Left ventricle myocardium inferior (tissue), 1 donor: Measurements from ENCODE around the gene CDCA3. TPM values are rescaled to one million over a fixed set of nuclear protein-coding genes. Genes with fewer than 3 reads are reported as not detected.

Source experiments
- DNase-seq: peaks from one replicate; pipeline ENCODE4 v3.0.0-alpha.2; 2020
- H3K27ac ChIP-seq: fragments of 200-600 bp; replicated peaks from 2 replicates; pipeline ENCODE4 v1.8.0; 2021
- H3K27me3 ChIP-seq: fragments of 200-600 bp; 2 replicates; pipeline ENCODE4 v1.8.0; 2021; ENCODE audit warnings: low read depth
- H3K36me3 ChIP-seq: fragments of 200-600 bp; 2 replicates; pipeline ENCODE4 v1.8.0; 2021
- H3K4me1 ChIP-seq: fragments of 200-600 bp; 2 replicates; pipeline ENCODE4 v1.8.0; 2021
- H3K4me3 ChIP-seq: fragments of 200-600 bp; 2 replicates; pipeline ENCODE4 v1.8.0; 2021; ENCODE audit warnings: mild to moderate bottlenecking, moderate library complexity
- H3K9me3 ChIP-seq: fragments of 200-600 bp; replicated peaks from 2 replicates; pipeline ENCODE4 v1.8.0; 2021
- CTCF ChIP-seq: fragments of 200-600 bp; IDR thresholded peaks from 2 replicates; pipeline ENCODE4 v1.8.0; 2021; ENCODE audit warnings: antibody characterized with exemption, mild to moderate bottlenecking, borderline replicate concordance
- intact Hi-C: fragments of 100-400 bp; cut with micrococcal nuclease; formaldehyde crosslinking; loops from one replicate; pipeline ENCODE4 v1.11.0; 2022
- total RNA-seq: library from RNA; stranded (reverse); fragmentation: NEBNext Ultra II Directional; extraction: Animal tissue kit (Norgen Biotek cat#: 25700); gene quantifications from one replicate; pipeline ENCODE4 v1.2.1, GENCODE V29; 2021
- donor health status: DM: no; HTN: yes; CAD: no; lungs with severe emphysema.

CDCA3 gene
- total RNA-seq, 1 donor from 2014 or later: 0.55 TPM

DNA sequence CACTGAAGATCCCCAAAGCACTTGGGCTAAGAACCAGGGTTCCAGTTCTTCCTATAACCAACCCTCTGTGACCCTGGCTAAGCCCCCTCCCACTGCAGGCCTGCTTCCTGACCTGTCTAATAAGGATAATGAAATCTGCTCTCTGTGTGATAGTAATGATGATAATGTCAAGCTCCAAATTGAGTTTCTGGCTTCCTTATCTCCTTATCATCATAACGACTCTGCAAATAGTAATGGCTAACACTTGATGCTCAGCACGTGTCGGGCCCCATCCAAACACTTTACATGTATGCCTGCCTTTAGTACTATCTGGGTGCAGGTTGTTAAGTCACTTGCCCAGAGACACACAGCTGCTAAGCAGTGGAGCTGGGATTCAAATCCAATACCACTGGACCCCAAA, 34.5 kb downstream of the CDCA3 start:
- intact Hi-C loops: no loop called here
- H3K9me3 ChIP-seq: no peaks in the 10 kb centered on the region
- H3K36me3 ChIP-seq: no peaks in the 10 kb centered on the region
- peaks cover 7% of the 10 kb centered on the region for H3K4me1 ChIP-seq
- H3K27me3 ChIP-seq: peaks cover 24% of the 10 kb centered on the region
- no peak for DNase-seq
- no peak overlapping the region for H3K27ac ChIP-seq
- TF ChIP-seq CTCF: no peak
- no peak overlapping the region for H3K4me3 ChIP-seq

- TF ChIP-seq CTCF: no peak
- intact Hi-C loops: no loop called here
- Histone ChIP-seq H3K4me1 (no peaks in the 10 kb centered on the region), H3K27me3 (peaks cover 17% of the 10 kb centered on the region), H3K4me3 (no peak overlapping the region), H3K9me3 (no peaks in the 10 kb centered on the region), H3K27ac (no peak overlapping the region), H3K36me3 (no peaks in the 10 kb centered on the region)
- DNase-seq: no peak
These were observed 37.7 kb downstream of the CDCA3 start for GRCh38 chr12:6813363-6813762.

DNA sequence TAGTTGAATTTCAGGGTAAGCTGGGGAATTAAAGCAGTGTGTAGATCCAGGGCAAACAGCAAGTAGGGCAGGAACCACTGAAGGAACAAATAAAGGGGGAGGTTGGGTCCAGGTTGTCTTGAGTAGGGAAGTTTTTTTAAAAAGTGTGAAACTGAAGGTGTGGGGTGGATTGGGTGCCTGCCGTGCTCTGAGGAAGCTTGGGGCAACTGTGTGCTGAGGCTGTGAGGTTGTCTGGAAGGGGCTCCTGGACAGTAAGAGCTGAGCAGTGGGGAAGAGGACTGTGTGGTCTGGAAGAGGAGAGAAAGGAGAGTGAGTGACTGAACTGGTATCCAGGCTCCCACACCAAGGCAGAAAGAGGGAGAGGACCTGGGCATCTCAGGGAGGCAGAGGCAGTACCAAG, 40.3 kb downstream of the CDCA3 start:
- no peak for DNase-seq
- H3K27ac ChIP-seq: no peak overlapping the region
- no peaks in the 10 kb centered on the region for H3K36me3 ChIP-seq
- peaks cover 17% of the 10 kb centered on the region for H3K27me3 ChIP-seq
- no peaks in the 10 kb centered on the region for H3K9me3 ChIP-seq
- no peak overlapping the region for H3K4me3 ChIP-seq
- no peaks in the 10 kb centered on the region for H3K4me1 ChIP-seq
- intact Hi-C loops: no loop called here
- no peak for TF ChIP-seq CTCF

DNA sequence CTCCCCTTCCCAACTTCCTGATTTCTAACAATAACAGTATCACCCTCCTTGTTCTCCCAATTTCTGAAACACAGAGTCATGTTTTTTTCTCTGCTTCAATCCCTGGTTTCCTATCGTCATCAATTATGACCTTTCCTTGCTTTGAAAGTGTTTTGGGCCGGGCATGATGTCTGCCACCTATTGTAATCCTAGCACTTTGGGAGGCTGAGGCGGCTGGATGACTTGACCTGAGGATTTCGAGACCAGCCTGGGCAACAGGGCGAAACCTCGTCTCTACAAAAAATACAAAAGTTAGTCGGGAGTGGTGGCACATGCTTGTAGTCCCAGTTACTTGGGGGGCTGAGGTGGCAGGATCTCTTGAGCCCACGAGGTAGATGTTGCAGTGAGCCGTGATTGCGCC, 42.0 kb downstream of the CDCA3 start:
- Histone ChIP-seq H3K4me1 (no peaks in the 10 kb centered on the region), H3K4me3 (no peak overlapping the region), H3K27ac (no peak overlapping the region), H3K27me3 (peaks cover 10% of the 10 kb centered on the region), H3K36me3 (no peaks in the 10 kb centered on the region), H3K9me3 (no peaks in the 10 kb centered on the region)
- intact Hi-C loops: no loop called here
- no peak for TF ChIP-seq CTCF
- DNase-seq: no peak

- H3K27me3 ChIP-seq: peaks cover 4% of the 10 kb centered on the region
- no peak for TF ChIP-seq CTCF
These were observed 43.9 kb downstream of the CDCA3 start for GRCh38 chr12:6807170-6807569.

GRCh38 chr12:6799147-6799546, 51.9 kb downstream of the CDCA3 start:
- H3K4me3 ChIP-seq: no peak overlapping the region
- H3K4me1 ChIP-seq: no peaks in the 10 kb centered on the region
- TF ChIP-seq CTCF: no peak
- no peaks in the 10 kb centered on the region for H3K36me3 ChIP-seq
- H3K27me3 ChIP-seq: peaks cover 6% of the 10 kb centered on the region
- intact Hi-C loops: no loop called here
- H3K27ac ChIP-seq: no peak overlapping the region
- no peak for DNase-seq
- H3K9me3 ChIP-seq: no peaks in the 10 kb centered on the region

More at GRCh38 chr12:6807170-6807569, 43.9 kb downstream of the CDCA3 start:
- no peak for DNase-seq
- Histone ChIP-seq H3K4me1 (no peaks in the 10 kb centered on the region), H3K9me3 (no peaks in the 10 kb centered on the region), H3K36me3 (no peaks in the 10 kb centered on the region), H3K27ac (no peak overlapping the region), H3K4me3 (no peak overlapping the region)
- intact Hi-C loops: no loop called here
